ENCODE measurements around the gene RPS8.
A peak's percentile ranks its signal among the peaks of the same experiment; 100 is the strongest.
"Not testable (repeated sequence)": the region's sequence is repeated elsewhere in the genome, so short reads cannot be mapped to it uniquely, and the experiment has no call there.

RPS8 gene

DNA sequence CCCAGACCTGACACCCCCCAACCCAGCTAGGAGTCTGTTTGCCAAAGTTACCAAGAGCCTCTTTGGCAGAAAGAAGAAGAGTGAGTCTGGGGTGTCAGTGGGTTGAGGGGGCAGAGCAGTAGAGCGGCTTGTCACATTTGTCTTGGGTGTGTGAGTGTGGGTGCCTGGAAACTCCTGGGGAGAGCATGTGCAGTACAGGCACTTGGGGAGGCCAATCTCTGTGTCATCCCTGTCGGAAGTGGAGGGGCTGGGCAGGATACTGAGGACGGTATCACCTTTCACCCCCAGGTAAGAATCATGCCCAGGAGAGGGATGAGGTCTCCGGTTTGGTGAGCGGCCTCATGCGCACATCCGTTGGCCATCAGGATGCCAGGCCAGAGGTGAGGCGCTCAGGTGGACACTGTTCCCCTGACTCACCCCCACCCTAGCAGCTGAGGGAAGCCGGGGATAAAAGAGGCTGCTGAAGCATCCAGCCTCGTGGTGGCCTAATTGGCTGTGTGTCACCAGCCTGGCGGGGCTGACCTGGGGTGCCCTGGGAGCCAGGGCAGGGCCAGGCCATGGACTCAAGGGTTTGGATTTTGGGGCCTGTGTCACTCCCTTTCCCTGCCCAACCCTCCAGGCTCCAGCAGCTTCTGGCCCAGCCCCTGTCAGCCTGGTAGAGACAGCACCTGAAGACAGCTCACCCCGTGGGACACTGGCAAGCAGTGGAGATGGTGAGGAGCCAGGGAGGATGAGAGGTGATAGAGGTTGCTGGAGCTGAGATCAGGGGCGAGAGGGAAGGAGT lies 28.2 kb downstream of the RPS8 start:
- DNase-seq = no peak

DNA sequence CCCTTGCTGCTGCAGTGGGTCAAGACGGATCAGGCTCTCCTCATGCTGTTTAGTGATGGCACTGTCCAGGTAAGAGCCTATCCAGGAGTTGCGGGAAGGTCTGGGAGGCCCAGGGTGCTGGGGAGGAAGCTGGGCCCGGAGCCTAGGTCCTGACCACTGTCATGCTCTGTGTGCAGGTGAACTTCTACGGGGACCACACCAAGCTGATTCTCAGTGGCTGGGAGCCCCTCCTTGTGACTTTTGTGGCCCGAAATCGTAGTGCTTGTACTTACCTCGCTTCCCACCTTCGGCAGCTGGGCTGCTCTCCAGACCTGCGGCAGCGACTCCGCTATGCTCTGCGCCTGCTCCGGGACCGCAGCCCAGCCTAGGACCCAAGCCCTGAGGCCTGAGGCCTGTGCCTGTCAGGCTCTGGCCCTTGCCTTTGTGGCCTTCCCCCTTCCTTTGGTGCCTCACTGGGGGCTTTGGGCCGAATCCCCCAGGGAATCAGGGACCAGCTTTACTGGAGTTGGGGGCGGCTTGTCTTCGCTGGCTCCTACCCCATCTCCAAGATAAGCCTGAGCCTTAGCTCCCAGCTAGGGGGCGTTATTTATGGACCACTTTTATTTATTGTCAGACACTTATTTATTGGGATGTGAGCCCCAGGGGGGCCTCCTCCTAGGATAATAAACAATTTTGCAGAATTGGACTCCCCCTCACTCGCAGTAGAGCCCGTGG lies 30.1 kb downstream of the RPS8 start:
- DNase-seq = no peak

DNA sequence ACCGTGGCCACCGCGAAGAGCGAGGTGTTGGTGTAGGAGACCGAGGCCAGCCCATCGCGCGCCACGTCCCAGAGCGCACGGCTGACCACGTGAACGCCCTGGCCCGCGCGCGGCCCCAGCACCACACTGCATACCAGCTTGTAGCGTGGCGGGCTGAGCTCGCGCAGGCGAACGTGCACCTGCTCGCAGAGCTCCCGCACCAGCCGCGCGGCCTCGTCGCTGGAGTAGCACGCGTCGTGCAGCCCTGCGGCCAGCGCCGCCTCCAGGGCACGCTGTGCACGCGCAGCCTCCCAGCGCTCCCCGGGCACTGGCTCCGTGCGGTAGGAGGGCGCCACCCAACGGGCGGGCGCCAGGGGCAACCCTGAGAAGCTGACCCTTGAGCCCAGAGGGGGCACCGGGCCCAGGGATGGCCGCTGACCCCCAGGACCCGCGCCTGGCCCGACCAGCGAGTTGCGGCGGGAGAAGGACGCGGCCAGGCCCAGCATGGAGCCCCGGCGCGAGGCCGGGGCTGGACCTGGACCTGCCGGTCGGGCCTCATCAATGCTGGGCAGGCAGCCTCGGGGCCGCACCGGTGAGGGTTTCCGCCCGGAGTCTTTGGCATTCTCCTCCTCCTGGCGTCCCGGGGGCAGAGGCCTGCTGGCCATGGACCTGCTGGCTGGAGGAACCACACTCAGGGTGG lies 30.8 kb downstream of the RPS8 start:
- DNase-seq = no peak

DNA sequence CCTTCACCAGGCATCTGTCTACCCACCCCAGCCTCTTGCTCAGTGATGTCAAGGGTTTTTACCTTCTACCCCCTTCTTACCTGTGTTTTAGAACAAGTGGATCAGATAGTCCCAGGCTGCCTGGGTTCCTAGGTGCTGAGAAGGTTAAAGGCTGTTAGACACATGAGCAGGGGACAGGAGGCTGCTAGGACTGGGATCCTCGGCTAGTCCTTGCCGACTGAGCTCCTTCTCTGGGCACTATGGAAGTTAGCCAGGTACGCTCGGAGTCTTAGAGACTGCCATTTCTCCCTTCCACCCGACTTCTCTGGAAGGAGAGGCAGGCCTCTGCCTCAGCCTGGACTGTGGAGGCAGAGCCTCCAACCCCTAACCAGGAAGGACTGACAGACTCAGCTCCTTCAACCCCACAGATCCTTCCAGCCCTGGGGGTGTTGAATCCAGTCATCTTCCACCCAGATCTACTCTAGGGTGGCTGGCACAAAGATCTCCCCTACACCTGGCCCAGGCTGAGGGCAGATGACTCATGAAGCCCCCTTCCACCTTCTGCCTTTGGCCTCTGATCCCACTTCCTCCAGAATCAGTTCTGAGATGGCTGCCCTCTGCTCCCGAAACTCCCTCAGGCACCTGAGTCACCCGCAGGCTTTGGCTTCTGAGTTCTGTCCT lies 31.5 kb downstream of the RPS8 start, which contains the start of gene DYNLT4:
Gene DYNLT4, minus strand, starts transcription at position 648 of the 660 bp plus-strand sequence. CDS start 683 bp downstream, outside the sequence.
- DNase-seq = no peak

DNA sequence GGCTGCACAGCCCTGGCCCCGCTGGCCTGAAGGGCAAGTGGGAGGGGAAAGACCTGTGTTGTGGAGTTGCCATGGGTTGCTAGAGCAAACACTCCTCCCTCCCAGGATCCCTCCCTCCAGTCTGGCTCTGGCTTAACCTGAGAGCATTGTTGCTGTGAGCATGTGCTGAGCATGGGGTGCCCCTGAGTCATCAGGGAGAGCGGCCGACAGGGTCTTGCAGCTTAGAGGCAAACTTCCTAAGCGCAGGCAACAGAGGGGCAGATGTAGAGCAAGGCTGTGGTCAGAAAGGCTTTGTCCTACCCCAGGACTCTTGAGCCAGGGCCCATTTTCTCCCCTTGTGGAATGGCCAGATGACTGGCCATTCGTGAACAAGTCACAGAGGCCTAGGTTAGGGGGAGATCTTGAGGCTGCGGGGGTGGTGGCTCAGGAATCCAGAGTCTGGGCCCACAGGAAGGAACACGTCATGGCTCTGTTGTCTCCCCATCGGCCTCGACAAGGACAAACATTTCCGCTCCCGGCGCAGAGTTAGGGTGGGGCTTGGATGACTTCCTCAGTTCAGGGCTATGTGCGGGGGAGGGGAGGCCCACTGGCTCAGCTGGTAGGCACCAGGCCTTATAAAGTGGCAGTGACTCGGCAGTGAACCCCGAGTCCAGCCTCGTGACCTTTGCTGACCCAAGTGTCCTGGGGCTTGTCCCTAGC lies 32.2 kb downstream of the RPS8 start:
- no peak for DNase-seq

DNA sequence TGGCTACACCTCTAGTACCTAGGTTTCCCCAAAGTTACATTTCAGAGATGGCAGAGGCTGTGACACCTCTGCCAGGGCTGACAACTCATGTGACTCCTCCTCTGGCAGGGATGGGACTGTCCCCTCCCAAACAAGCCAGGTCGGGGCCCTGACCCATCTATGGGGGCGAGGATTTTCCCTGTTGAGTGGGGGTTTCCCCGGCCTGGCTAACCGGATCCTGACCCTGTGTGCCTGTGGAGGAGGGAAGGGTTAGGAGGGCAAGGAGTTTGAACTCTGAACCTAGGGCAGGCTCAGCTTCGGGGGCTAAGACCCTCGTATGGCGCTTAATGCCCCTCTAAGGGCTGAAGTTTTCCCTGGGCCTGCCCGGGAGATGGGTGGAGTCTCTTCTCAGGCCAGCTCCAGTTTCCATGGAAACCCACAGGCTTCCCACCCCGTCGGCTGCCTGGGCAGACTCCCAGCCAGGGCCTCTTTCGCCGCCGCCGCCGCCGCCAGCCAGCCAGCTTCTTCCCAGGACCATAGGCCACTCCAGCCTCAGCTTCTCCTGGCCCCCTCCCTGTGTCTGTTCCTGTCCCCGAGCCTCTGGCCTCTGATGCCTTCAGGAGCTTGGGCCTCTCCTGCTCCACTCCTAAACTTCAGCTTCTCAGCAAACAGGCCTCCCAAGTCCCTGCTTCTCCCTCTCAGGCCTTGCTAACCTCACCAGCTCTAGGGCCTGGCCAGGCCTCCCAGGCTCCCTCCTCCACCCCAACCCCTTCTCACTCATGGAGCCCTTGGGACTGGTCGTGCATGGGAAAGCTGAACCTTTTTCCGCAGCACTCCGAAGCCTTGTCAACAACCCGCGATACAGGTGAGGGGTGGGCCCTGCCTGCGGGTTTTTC lies 33.0 kb downstream of the RPS8 start, which contains the start of gene BTBD19:
Gene BTBD19, plus strand, starts transcription at position 461 of the 875 bp plus-strand sequence. Its CDS starts 298 bp downstream, at position 759.
- DNase-seq = no peak

DNA sequence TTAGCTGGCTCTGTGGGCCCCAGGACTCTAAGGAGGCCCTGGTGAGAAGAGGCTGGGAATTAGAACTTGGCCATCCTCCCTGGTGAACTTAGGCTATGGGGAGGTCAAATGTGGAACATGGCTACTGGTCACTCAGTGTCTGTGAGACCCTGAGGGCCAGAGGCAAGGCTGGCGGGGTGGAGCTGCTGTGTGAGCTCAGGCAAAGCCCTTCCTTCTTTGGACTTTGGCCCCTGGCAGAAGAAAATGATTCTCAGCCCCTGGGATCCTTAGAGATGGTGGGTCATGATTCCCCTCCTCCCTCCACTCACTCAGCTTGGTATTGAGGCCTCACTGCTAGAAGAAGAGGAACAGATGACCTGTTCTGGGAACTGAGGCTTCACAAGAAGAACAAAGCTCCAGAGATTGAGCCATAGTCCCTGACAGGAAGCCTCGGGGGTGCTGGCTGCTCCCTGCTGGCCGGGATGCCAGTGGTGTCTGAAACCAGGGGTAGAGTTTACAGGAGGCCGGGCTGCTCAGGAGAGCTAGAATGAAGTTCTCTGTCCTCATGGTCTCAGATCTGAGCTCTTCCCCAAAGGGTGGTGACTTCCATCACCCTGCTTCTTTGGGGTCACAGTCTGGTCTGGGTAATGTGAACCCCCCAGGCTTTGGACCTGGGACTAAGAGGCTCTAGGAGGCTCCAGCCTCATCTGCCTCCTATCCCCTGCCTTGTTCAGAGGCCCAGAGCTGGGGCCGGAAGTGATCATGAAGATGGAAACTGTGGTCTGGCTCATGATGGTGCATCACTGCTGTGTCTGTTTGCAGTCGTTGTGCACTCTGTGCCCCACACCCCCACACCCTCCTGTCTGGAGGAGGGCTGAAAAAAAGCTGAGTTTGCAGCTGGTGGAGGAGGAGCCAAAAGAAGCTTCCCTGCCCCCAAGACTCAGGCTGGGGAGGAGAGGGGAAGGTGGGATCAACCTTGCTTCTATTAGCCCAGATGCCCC lies 33.9 kb downstream of the RPS8 start:
- DNase-seq = no peak

DNA sequence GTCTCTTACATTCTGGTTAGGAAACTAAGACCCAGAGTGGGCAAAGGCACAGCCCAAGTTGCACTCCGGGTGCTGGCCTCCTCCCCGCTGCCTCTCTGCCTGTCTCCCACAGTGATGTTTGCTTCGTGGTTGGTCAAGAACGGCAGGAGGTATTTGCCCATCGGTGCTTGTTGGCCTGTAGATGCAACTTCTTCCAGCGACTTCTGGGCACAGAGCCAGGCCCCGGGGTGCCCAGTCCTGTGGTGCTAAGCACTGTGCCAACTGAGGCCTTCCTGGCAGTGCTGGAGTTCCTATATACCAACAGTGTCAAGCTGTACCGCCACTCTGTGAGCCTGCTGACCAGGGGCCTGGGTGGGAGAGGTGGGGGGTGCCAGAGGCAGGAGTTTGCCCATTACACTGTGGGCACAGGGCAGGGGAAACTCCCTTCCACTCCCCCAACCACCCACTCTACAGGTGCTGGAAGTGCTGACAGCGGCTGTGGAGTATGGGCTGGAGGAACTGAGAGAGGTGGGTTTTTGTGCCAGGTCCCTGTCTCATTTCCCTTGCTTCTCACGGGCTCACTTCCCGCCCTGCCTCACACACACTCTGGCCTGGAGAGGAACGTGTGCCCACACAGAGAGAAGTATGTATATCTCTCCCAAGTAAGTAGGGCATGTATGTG lies 34.9 kb downstream of the RPS8 start:
- DNase-seq = no peak

DNA sequence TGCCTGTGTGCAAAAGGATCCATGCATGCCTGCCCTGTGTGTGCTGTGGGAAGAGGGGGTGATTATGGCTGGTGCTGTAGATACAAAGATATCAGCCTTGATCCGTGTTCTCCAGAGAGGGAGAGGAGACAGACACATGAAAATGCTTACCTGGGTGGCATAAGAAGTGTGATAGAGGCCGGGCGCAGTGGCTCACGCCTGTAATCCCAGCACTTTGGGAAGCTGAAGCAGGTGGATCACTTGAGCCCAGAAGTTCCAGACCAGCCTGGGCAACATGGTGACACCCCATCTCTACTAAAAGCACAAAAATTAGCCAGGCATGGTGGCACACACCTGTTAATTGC lies 35.4 kb downstream of the RPS8 start:
- DNase-seq = not testable (repeated sequence)

DNA sequence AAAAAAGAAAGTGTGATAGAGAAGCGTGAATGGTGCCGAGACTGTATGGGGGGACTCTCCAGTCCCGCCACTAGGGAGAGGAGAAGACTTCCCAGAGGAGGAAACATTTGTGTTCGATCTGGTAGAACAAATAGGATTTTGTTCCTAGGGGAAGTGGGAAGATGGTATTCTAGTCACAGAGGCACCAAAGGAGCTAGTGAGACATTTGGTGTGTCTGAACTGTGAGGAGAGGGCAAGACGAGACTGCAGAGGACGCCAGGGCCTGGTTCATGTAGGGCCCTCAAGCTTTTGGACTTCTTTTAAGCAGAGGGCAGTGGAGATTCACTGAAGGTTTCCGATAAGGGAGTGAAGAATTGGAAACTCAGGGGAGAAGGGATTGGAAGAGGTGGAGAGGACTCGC lies 35.9 kb downstream of the RPS8 start:
- no peak for DNase-seq

DNA sequence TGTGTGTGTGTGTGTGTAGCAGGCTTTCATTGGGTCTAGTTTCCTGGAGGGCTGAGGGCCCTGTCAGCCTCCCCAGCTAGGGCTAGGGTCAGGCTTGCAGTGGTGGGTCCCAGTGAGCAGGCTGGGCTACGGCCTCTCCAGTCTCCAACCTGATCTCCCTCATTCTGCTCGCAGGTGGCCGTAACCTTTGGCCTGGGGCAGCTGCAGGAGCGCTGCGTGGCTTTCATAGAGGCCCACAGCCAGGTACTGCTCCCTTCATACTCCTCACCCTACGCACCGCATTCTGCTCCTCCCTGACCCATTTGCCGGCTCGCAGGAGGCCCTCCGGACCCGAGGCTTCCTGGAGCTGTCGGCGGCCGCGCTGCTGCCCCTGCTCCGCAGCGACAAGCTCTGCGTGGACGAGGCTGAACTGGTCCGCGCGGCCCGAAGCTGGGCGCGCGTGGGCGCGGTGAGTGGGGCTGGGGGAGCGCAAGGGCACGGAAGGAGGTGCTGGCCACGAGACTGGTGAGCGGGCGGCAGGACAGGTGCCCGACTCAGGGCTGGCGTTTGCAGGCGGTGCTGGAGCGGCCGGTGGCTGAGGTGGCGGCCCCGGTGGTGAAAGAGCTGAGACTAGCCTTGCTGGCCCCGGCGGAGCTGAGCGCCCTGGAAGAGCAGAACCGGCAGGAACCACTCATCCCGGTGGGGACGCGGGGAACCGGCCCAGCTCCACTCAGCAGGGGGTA lies 37.6 kb downstream of the RPS8 start:
- DNase-seq = no peak

DNA sequence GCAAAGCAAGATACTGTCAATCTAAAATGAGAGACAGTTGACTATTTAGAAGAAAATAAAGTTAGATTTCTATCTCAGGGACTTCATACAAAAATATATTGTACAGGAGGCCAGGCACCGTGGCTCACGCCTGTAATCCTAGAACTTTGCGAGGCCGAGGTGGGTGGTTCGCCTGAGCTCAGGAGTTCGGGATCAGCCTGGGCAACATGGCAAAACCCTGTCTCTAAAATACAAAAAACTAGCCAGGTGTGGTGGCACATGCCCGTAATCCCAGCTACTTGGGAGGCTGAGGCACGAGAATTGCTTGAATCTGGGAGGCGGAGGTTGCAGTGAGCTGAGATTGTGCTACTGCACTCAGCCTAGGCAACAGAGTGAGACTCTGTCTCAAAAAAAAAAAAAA lies 40.6 kb downstream of the RPS8 start:
- not testable (repeated sequence) for DNase-seq

DNA sequence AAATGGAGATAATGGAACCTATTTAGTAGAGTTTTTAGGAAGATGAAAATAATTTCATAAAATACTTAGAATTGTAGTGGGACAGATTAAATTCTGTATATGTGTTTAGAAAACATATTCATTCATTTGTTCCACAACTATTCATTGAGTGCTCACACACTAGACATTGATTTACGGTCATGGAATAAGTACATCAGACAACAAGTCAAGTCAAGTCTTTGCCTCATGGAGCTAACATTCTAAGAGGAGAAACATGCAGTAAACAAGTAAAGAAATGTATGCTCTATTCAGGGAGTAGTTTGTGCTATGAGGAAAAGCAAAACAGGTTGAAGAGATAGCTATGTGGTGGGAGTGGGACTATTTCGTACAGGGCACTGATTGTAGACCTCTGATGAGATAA lies 42.0 kb downstream of the RPS8 start:
- DNase-seq = no peak

DNA sequence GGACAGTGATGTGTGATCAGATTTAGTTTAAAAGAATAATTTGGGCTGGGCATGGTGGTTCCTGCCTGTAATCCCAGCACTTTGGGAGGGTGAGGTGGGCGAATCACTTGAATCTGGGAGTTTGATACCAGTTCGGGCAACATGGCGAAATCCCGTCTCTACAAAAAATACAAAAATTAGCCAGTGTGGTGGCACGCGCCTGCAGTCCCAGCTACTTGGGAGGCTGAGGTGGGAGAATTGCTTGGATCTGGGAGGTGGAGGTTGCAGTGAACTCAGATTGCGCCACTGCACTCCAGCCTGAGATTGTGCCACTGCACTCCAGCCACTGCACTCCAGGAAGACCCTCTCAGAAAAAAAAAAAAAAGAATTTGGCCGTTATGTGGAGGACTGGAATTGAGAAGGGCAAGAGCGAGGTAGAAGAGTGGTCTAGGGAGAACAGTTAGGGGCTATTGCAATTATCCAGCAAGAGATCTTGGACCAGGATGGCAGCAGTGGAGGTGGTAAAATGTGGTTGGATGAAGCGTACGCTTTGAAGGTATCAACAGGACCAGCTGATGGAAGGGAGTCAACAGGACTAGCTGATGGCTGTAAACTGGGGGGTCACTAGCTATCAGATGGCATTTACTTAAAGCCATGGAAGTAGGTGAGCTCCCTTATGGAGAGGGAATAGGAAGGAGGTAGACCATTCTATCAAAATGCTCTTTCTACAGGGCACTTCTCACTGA lies 42.6 kb downstream of the RPS8 start:
- no peak for DNase-seq

DNA sequence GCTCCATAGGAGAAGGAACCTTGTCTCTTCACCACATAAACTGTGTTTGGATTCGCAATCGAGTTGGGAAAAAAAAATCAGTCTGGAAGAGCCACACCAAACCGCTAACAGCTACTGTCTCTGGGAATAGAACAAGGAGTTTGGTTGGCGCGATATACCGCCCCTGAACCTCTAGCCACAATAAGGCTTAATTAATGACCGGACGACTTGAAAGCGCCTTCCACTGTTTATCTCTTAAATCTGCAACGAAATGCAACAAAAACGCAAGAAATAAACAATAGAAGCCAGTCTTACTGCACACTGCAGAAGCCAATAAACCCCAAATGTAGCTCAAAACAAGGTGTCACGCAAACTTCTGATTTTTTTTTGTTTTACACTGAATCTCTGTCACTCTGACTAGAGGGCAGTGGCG lies 43.9 kb downstream of the RPS8 start:
- no peak for DNase-seq

DNA sequence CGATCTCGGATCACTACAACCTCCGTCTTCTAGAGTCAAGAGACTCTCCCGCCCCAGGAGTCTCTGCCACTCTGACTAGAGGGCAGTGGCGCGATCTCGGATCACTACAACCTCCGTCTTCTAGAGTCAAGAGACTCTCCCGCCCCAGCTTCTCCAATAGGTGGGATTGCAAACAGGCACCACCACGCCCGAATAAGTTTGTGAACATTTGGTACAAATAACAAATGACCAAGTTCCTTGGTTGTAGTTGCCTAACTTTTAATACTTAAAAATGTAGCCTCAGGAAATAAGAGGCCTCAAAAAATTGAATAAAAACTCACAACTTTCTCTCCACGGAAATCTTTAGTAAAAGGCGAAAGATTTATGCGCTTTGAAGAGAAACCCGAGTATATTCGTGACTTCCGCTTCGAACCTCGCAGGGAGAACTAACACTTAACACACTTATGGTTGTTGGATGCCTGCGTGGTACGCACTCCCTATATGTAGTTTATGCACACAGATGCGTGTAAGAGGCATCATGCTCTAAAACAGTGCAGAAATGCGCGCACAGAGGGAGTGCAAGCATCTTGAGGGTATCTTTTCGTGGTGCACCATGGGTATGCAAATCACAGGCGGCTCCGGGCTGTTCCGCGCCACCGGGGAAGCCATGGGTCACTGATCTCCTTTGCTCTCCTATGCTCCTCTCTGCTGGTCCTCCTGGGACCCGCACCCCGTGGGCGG lies 44.4 kb downstream of the RPS8 start:
- DNase-seq = peak; percentile 64 to 90
